OCI-LY1 (cell line): ENCODE results near the gene HIVEP1.
A peak's percentile ranks its signal among the peaks of the same experiment; 100 is the strongest.

Experiments used
- H2AFZ ChIP-seq: fragments of 200-600 bp; sonication (generic), shearing (Covaris generic); 2 replicates; pipeline ENCODE4 v1.6.0; 2014; ENCODE audit warnings: antibody characterized with exemption, mild to moderate bottlenecking, low read length
- H3F3A ChIP-seq: fragments of 200-600 bp; sonication (generic), shearing (Covaris generic); 2 replicates; pipeline ENCODE4 v1.6.0; 2014; ENCODE audit warnings: mild to moderate bottlenecking, antibody characterized with exemption, low read length, moderate library complexity; ENCODE audit not compliant: insufficient read depth
- H3K27ac ChIP-seq: fragments of 200-600 bp; sonication (generic); 2 replicates; pipeline ENCODE4 v1.5.1; 2014; ENCODE audit warnings: low read length, mixed run types, mild to moderate bottlenecking, low read depth; ENCODE audit not compliant: poor library complexity, severe bottlenecking
- H3K27me3 ChIP-seq: fragments of 200-600 bp; sonication (generic); 2 replicates; pipeline ENCODE4 v1.6.0; 2014; ENCODE audit warnings: antibody characterized with exemption, mild to moderate bottlenecking, low read length, moderate library complexity; ENCODE audit not compliant: insufficient read depth
- H3K36me3 ChIP-seq: fragments of 200-600 bp; sonication (generic); 2 replicates; pipeline ENCODE4 v1.6.1; 2014; ENCODE audit warnings: mild to moderate bottlenecking, antibody characterized with exemption, low read length, moderate library complexity, mixed read lengths; ENCODE audit not compliant: insufficient read depth
- H3K4me1 ChIP-seq: fragments of 200-600 bp; sonication (generic); 2 replicates; pipeline ENCODE4 v1.5.1; 2014; ENCODE audit warnings: mild to moderate bottlenecking, low read length, moderate library complexity; ENCODE audit not compliant: insufficient read depth, severe bottlenecking
- H3K4me2 ChIP-seq: fragments of 200-600 bp; sonication (generic), shearing (Covaris generic); 2 replicates; pipeline ENCODE4 v1.6.1; 2014; ENCODE audit warnings: low read length
- H3K4me3 ChIP-seq: fragments of 200-600 bp; sonication (generic); 2 replicates; pipeline ENCODE4 v1.5.1; 2014; ENCODE audit warnings: low read length, low read depth, mild to moderate bottlenecking, mixed read lengths; ENCODE audit not compliant: poor library complexity, severe bottlenecking
- H3K79me2 ChIP-seq: fragments of 200-600 bp; shearing (Covaris generic); 2 replicates; pipeline ENCODE4 v1.6.1; 2016; ENCODE audit warnings: mixed run types, low read length, mixed read lengths; ENCODE audit not compliant: insufficient read depth
- H3K9ac ChIP-seq: fragments of 200-600 bp; sonication (generic), shearing (Covaris generic); 2 replicates; pipeline ENCODE4 v1.6.1; 2014; ENCODE audit warnings: mild to moderate bottlenecking, low read length, mixed read lengths
- H3K9me2 ChIP-seq: fragments of 200-600 bp; sonication (generic), shearing (Covaris generic); 2 replicates; pipeline ENCODE4 v1.6.1; 2014; ENCODE audit warnings: low read depth, mild to moderate bottlenecking, low read length, mixed read lengths
- H3K9me3 ChIP-seq: fragments of 200-600 bp; shearing (Covaris generic); 2 replicates; pipeline ENCODE4 v1.6.1; 2014; ENCODE audit warnings: low read length, mixed read lengths
- H4K20me1 ChIP-seq: fragments of 200-600 bp; sonication (generic), shearing (Covaris generic); 2 replicates; pipeline ENCODE4 v1.6.0; 2016; ENCODE audit warnings: mild to moderate bottlenecking, low read length; ENCODE audit not compliant: insufficient read depth
- CTCF ChIP-seq: fragments of 200-600 bp; sonication (generic), shearing (Covaris generic); IDR thresholded peaks from 2 replicates; pipeline ENCODE4 v1.5.1; 2017; ENCODE audit warnings: mild to moderate bottlenecking, antibody characterized with exemption, low read length, moderate library complexity, mixed read lengths
- EZH2 ChIP-seq: fragments of 200-600 bp; sonication (generic), shearing (Covaris generic); IDR thresholded peaks from 2 replicates; pipeline ENCODE4 v1.8.0; 2017; ENCODE audit warnings: borderline replicate concordance, mixed run types, mild to moderate bottlenecking, antibody characterized with exemption, low read length, moderate library complexity, mixed read lengths

The HIVEP1 gene

GRCh38 chr6:12060780-12061609 lies 48.9 kb downstream of the HIVEP1 start:
- peak overlapping the region; percentile 75 for H3K4me2 ChIP-seq
- peaks cover 94% of the 10 kb centered on the region for H3K79me2 ChIP-seq
- no peaks in the 10 kb centered on the region for H3F3A ChIP-seq
- peaks cover 16% of the 10 kb centered on the region; the same call in 1 of the 2 replicates for H3K36me3 ChIP-seq
- H3K9me3 ChIP-seq, result no peaks in the 10 kb centered on the region
- no peaks in the 10 kb centered on the region for H3K27me3 ChIP-seq
- H2AFZ ChIP-seq, result no peak overlapping the region
- H3K9ac ChIP-seq, result peak overlapping the region; percentile 65
- TF ChIP-seq EZH2 (no peak), CTCF (no peak)
- no peaks in the 10 kb centered on the region for H3K9me2 ChIP-seq
- no peaks in the 10 kb centered on the region for H4K20me1 ChIP-seq
- H3K27ac ChIP-seq, result peak overlapping the region; percentile 90
- H3K4me3 ChIP-seq, result peak overlapping the region; percentile 63
- peaks cover 96% of the 10 kb centered on the region for H3K4me1 ChIP-seq

- Histone ChIP-seq H3K4me1 (peaks cover 95% of the 10 kb centered on the region), H2AFZ (no peak overlapping the region)
Observed at GRCh38 chr6:12062605-12063004, 50.5 kb downstream of the HIVEP1 start.

GRCh38 chr6:12064131-12064530 lies 52.0 kb downstream of the HIVEP1 start:
- no peak overlapping the region for H3K4me3 ChIP-seq
- H4K20me1 ChIP-seq, result no peaks in the 10 kb centered on the region
- H3K4me2 ChIP-seq, result peak overlapping the region; percentile 52
- H3K36me3 ChIP-seq, result peaks cover 3% of the 10 kb centered on the region; the same call in 1 of the 2 replicates
- no peaks in the 10 kb centered on the region for H3K9me3 ChIP-seq
- TF ChIP-seq EZH2 (no peak), CTCF (no peak)
- H3K9ac ChIP-seq, result peak overlapping the region; percentile 39; the same call in 1 of the 2 replicates
- peaks cover 86% of the 10 kb centered on the region for H3K4me1 ChIP-seq
- H2AFZ ChIP-seq, result no peak overlapping the region
- peak overlapping the region; percentile 90 for H3K27ac ChIP-seq
- peaks cover 94% of the 10 kb centered on the region for H3K79me2 ChIP-seq
- no peaks in the 10 kb centered on the region for H3F3A ChIP-seq
- H3K27me3 ChIP-seq, result no peaks in the 10 kb centered on the region
- H3K9me2 ChIP-seq, result no peaks in the 10 kb centered on the region

More at GRCh38 chr6:12062605-12063004, 50.5 kb downstream of the HIVEP1 start:
- Histone ChIP-seq H3F3A (no peaks in the 10 kb centered on the region), H3K4me2 (peak overlapping the region; percentile 33; the same call in 1 of the 2 replicates), H3K79me2 (peaks cover 94% of the 10 kb centered on the region), H3K9me3 (no peaks in the 10 kb centered on the region), H3K4me3 (peak overlapping the region; percentile 16), H3K9ac (peak overlapping the region; percentile 10; the same call in 1 of the 2 replicates), H4K20me1 (no peaks in the 10 kb centered on the region), H3K9me2 (no peaks in the 10 kb centered on the region), H3K36me3 (peaks cover 9% of the 10 kb centered on the region; the same call in 1 of the 2 replicates), H3K27me3 (no peaks in the 10 kb centered on the region), H3K27ac (peak overlapping the region; percentile 90)
- TF ChIP-seq CTCF (no peak), EZH2 (no peak)
